VCaP (cell line): ENCODE data around the gene PEX13.

Experiments used
- H3K27ac ChIP-seq: fragments of 450-650 bp; 2 replicates; pipeline ENCODE4 v1.5.1; 2017
- CTCF ChIP-seq: fragments of 450-650 bp; conservative IDR thresholded peaks from 2 replicates; pipeline ENCODE4 v1.5.1; 2017; ENCODE audit warnings: mild to moderate bottlenecking, moderate library complexity

PEX13 gene

GRCh38 chr2:61017556-61018317 lies at the start of gene PEX13, which contains the start of gene PUS10:
Gene PEX13 (plus strand): TSS chr2:61017720. CDS start chr2:61017760, 40 bp downstream.
Gene PUS10 (minus strand): TSS chr2:61018255. CDS start chr2:61011890, 6,365 bp downstream.
- no peak for TF ChIP-seq CTCF
- peak within 1 kb of the TSS; percentile 97 for H3K27ac ChIP-seq

GRCh38 chr2:60972889-60973656 lies 44.4 kb upstream of the PEX13 start:
- TF ChIP-seq CTCF: no peak

GRCh38 chr2:60973705-60974104 lies 43.8 kb upstream of the PEX13 start:
- no peak overlapping the region for H3K27ac ChIP-seq
- TF ChIP-seq CTCF: no peak

More at GRCh38 chr2:60972889-60973656, 44.4 kb upstream of the PEX13 start:
- no peak overlapping the region for H3K27ac ChIP-seq

GRCh38 chr2:60974652-60975051 lies 42.9 kb upstream of the PEX13 start:
- no peak for TF ChIP-seq CTCF
- H3K27ac ChIP-seq: no peak overlapping the region

GRCh38 chr2:60976256-60976850 lies 41.2 kb upstream of the PEX13 start:
- H3K27ac ChIP-seq: no peak overlapping the region
- no peak for TF ChIP-seq CTCF

- H3K27ac ChIP-seq: no peak overlapping the region
- no peak for TF ChIP-seq CTCF
Measured at GRCh38 chr2:60976875-60977561, 40.5 kb upstream of the PEX13 start.

- no peak overlapping the region for H3K27ac ChIP-seq
- TF ChIP-seq CTCF: no peak
Measured at GRCh38 chr2:60977562-60977895, 40.0 kb upstream of the PEX13 start.
